Memory B cell (primary cell): ENCODE results near the gene AJAP1.
A peak's percentile ranks its signal among the peaks of the same experiment; 100 is the strongest.

Experiments used
- ATAC-seq: fragments of 150-1000 bp; cut with Tn5 transposase; 2 replicates; pipeline ENCODE4 v1.10.0; 2021; ENCODE audit warnings: low read depth, mild to moderate bottlenecking, moderate library complexity
- DNase-seq, 2 donors: peaks; one replicate each; pipeline ENCODE4 v3.0.0; 2022; ENCODE audit warnings: low spot score in 2 of 2
- H3K27ac Mint-ChIP-seq: one replicate; pipeline ENCODE4 v1.8.0; 2022; ENCODE audit warnings: mild to moderate bottlenecking, moderate library complexity, mixed read lengths
- H3K27me3 Mint-ChIP-seq: one replicate; pipeline ENCODE4 v1.8.0; 2022; ENCODE audit warnings: mixed read lengths
- H3K36me3 Mint-ChIP-seq: one replicate; pipeline ENCODE4 v1.8.0; 2022; ENCODE audit warnings: mild to moderate bottlenecking, mixed read lengths
- H3K4me1 Mint-ChIP-seq: one replicate; pipeline ENCODE4 v1.8.0; 2022; ENCODE audit warnings: mixed read lengths
- H3K4me3 Mint-ChIP-seq: one replicate; pipeline ENCODE4 v1.8.0; 2022; ENCODE audit warnings: mild to moderate bottlenecking, moderate library complexity, mixed read lengths
- H3K9me3 Mint-ChIP-seq: one replicate; pipeline ENCODE4 v1.8.0; 2022; ENCODE audit warnings: mixed read lengths

The AJAP1 gene

DNA sequence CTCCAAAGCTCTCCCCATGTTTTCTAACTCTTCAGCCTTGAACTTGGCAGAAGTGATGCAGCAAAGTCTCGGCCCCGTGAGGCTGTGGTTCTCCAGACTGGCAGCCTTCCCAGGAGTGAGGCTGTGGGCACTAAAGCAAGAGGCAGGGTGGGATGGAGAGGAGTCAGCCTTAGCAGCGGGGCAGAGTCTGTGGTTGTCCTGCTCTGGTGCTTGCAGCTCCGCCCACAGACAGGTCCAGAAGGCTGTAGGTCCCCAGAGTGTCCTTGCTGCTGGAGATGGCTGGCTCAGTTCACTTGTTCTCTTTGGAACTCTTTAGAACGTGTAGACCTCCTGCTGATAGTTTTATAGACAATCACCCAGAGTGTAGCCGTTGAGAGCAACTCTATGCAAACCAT, 142.6 kb downstream of the AJAP1 start:
- H3K9me3 Mint-ChIP-seq: peaks cover 7% of the 10 kb centered on the region
- peaks cover 3% of the 10 kb centered on the region for H3K36me3 Mint-ChIP-seq
- ATAC-seq (no peak), DNase-seq (no peak)
- H3K4me3 Mint-ChIP-seq: peak overlapping the region; percentile 49
- H3K27ac Mint-ChIP-seq: peak overlapping the region; percentile 58
- no peaks in the 10 kb centered on the region for H3K27me3 Mint-ChIP-seq
- H3K4me1 Mint-ChIP-seq: peaks cover 8% of the 10 kb centered on the region

DNA sequence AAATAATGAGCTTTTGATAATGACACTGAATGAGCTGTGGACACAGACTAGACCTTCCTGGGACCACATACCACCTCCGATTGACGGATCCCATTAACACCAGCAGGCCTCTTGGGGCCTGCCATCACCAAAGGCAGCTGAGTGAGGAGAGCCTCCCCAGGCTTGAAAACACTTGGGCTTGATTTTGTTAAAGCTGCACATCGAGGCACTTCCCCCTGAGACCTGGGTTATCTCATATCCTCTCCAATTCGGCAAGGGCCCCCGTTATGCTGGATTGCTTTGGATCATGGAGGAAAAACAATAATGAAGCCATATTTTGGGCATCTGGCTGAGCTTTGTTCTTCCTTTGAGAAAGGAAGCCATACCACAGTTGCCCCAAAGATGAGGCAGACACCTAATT, 143.0 kb downstream of the AJAP1 start:
- Mint-ChIP-seq H3K4me1 (peaks cover 8% of the 10 kb centered on the region), H3K4me3 (no peak overlapping the region), H3K9me3 (peaks cover 7% of the 10 kb centered on the region), H3K36me3 (peaks cover 3% of the 10 kb centered on the region), H3K27me3 (no peaks in the 10 kb centered on the region), H3K27ac (peak overlapping the region; percentile 58)
- ATAC-seq (no peak), DNase-seq (no peak)

- H3K4me3 Mint-ChIP-seq: no peak overlapping the region
These were observed 146.9 kb downstream of the AJAP1 start for GRCh38 chr1:4801192-4801924.

DNA sequence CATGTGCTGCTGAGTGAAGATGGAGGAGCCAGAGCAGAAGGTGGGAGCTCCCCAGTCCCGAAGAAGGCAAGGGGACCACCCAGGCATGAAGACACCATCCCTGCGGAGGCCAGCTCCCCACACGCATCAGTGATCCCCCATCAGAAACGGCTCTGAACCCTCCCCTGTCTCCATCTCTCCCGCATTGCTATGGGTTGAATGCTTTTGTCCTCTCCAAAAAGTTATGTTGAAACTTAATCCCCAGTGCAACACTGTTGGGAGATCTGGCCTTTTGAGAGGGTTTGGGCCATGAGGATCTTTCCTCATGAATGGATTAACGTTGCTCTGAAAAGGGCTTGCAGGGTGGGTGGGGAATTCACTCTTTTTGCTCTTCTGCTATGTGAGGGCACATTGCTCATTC, 147.6 kb downstream of the AJAP1 start:
- ATAC-seq: no peak
- no peak overlapping the region for H3K27ac Mint-ChIP-seq

More at GRCh38 chr1:4801192-4801924, 146.9 kb downstream of the AJAP1 start:
- Mint-ChIP-seq H3K27ac (no peak overlapping the region), H3K27me3 (peaks cover 5% of the 10 kb centered on the region), H3K36me3 (peaks cover 3% of the 10 kb centered on the region), H3K9me3 (peaks cover 9% of the 10 kb centered on the region), H3K4me1 (peaks cover 8% of the 10 kb centered on the region)
- no peak for ATAC-seq
- DNase-seq: no peak

GRCh38 chr1:4803335-4803734, 148.9 kb downstream of the AJAP1 start:
- Mint-ChIP-seq H3K4me3 (no peak overlapping the region), H3K4me1 (no peaks in the 10 kb centered on the region), H3K9me3 (peaks cover 7% of the 10 kb centered on the region), H3K27ac (no peak overlapping the region), H3K27me3 (peaks cover 6% of the 10 kb centered on the region), H3K36me3 (peaks cover 3% of the 10 kb centered on the region)
- ATAC-seq (no peak), DNase-seq (no peak)

More for the DNA sequence above, 147.6 kb downstream of the AJAP1 start:
- Mint-ChIP-seq H3K4me1 (peaks cover 4% of the 10 kb centered on the region), H3K9me3 (peaks cover 9% of the 10 kb centered on the region), H3K4me3 (no peak overlapping the region), H3K27me3 (peaks cover 5% of the 10 kb centered on the region), H3K36me3 (peaks cover 3% of the 10 kb centered on the region)
- no peak for DNase-seq

GRCh38 chr1:4805987-4806386, 151.6 kb downstream of the AJAP1 start:
- ATAC-seq: no peak
- Mint-ChIP-seq H3K9me3 (peaks cover 4% of the 10 kb centered on the region), H3K4me3 (no peak overlapping the region), H3K36me3 (no peaks in the 10 kb centered on the region), H3K4me1 (no peaks in the 10 kb centered on the region), H3K27ac (no peak overlapping the region), H3K27me3 (peaks cover 8% of the 10 kb centered on the region)
- no peak for DNase-seq

DNA sequence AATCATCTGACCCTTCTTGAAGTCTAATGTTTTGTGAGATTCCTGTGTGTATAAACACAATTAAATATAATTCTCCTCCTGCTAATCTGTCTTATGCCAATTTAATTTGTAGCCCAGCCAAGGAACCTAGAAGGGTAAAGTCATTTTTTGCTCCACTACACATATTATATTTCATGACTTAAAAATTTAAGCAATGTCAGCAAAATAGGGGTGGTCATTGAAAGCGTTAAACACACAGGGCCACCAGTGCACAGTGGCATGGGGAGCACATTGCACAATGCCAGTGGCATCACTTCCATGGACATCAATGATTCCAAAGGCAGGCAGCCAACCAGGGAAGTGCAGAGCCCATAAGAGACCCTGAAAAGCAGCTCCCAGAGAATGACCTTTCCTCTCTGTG, 166.1 kb downstream of the AJAP1 start:
- Mint-ChIP-seq H3K27ac (no peak overlapping the region), H3K4me1 (no peaks in the 10 kb centered on the region), H3K36me3 (no peaks in the 10 kb centered on the region), H3K27me3 (no peaks in the 10 kb centered on the region), H3K9me3 (peaks cover 5% of the 10 kb centered on the region), H3K4me3 (no peak overlapping the region)
- ATAC-seq (no peak), DNase-seq (no peak)

DNA sequence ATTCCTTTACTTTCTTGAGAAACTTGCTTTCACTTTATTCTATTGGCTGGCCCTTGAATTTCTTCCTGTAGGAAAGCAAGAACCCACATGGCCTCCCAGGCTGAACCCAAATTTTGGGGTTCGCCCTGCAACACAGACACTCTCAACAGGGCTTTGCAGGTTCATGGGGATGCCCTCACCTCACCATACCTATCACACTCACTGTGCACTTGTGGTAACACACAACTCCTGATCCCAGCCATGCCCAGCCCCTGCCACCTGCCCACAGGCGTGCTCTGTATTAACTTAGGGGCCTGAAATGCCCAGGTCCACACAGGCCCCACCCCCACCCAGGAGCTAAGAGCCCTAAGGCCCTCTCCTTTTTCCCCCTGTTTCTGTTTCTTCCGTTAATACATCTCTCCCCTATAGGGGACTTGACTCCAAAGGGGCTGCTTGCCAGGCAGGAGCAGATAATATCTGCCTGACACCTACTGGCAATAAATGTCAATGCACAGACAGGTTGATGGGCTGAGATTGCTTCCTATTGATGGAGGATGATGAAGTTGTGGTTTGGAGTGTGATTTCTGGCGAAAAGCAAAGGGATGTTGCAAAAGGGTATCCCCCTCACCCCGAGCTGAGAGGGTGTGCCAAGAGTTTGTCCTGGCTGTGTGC, 171.5 kb downstream of the AJAP1 start:
- H3K9me3 Mint-ChIP-seq: peaks cover 2% of the 10 kb centered on the region
- no peaks in the 10 kb centered on the region for H3K36me3 Mint-ChIP-seq
- H3K4me1 Mint-ChIP-seq: no peaks in the 10 kb centered on the region
- DNase-seq (no peak), ATAC-seq (peak; percentile 50)
- no peak overlapping the region for H3K27ac Mint-ChIP-seq
- no peak overlapping the region for H3K4me3 Mint-ChIP-seq
- peaks cover 4% of the 10 kb centered on the region for H3K27me3 Mint-ChIP-seq

DNA sequence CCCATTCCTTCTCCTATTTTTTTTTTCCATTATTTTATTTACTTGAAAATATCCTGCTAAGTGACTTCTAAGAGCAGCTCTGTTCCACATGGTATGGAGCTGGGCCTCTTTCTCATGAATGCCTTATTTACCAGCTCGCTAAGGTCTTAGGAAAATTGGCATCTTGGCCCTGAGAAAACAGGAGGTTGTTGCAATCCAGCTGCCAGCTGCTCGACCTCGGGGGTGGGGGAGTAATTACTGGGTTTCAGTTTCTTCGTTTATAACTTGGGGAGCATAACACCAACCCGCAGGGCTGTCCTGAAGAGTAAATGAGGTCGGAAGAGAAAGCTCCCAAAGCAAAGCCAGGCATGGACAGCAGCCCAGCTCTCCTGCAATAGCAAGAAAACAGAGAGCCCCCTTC, 176.3 kb downstream of the AJAP1 start:
- H3K27ac Mint-ChIP-seq: no peak overlapping the region
- no peaks in the 10 kb centered on the region for H3K36me3 Mint-ChIP-seq
- H3K4me3 Mint-ChIP-seq: no peak overlapping the region
- peaks cover 11% of the 10 kb centered on the region for H3K27me3 Mint-ChIP-seq
- no peaks in the 10 kb centered on the region for H3K4me1 Mint-ChIP-seq
- no peak for ATAC-seq
- H3K9me3 Mint-ChIP-seq: peaks cover 4% of the 10 kb centered on the region
- DNase-seq: no peak

- Mint-ChIP-seq H3K4me1 (no peaks in the 10 kb centered on the region), H3K4me3 (no peak overlapping the region), H3K27me3 (peaks cover 13% of the 10 kb centered on the region), H3K9me3 (peaks cover 8% of the 10 kb centered on the region), H3K36me3 (peaks cover 2% of the 10 kb centered on the region), H3K27ac (no peak overlapping the region)
- ATAC-seq (no peak), DNase-seq (no peak)
These were observed 182.2 kb downstream of the AJAP1 start for GRCh38 chr1:4836574-4836973.

GRCh38 chr1:4837031-4837600, 182.7 kb downstream of the AJAP1 start:
- H3K27me3 Mint-ChIP-seq: peaks cover 15% of the 10 kb centered on the region
- peaks cover 2% of the 10 kb centered on the region for H3K36me3 Mint-ChIP-seq
- no peak for ATAC-seq
- DNase-seq: no peak
- no peak overlapping the region for H3K27ac Mint-ChIP-seq
- H3K4me3 Mint-ChIP-seq: no peak overlapping the region
- no peaks in the 10 kb centered on the region for H3K4me1 Mint-ChIP-seq
- peaks cover 8% of the 10 kb centered on the region for H3K9me3 Mint-ChIP-seq

- Mint-ChIP-seq H3K9me3 (peaks cover 8% of the 10 kb centered on the region), H3K4me3 (no peak overlapping the region), H3K4me1 (no peaks in the 10 kb centered on the region), H3K27me3 (peaks cover 15% of the 10 kb centered on the region), H3K36me3 (peaks cover 2% of the 10 kb centered on the region), H3K27ac (no peak overlapping the region)
- no peak for ATAC-seq
- no peak for DNase-seq
These were observed 183.3 kb downstream of the AJAP1 start for GRCh38 chr1:4837752-4838151.

- DNase-seq (no peak), ATAC-seq (no peak)
- Mint-ChIP-seq H3K9me3 (peaks cover 8% of the 10 kb centered on the region), H3K36me3 (peaks cover 2% of the 10 kb centered on the region), H3K4me1 (no peaks in the 10 kb centered on the region), H3K27me3 (peaks cover 14% of the 10 kb centered on the region), H3K27ac (no peak overlapping the region), H3K4me3 (no peak overlapping the region)
These were observed 183.8 kb downstream of the AJAP1 start for GRCh38 chr1:4838231-4838630.
